HepG2 (cell line): Measurements from ENCODE around the gene CCDC57. TPM values are rescaled to one million over a fixed set of nuclear protein-coding genes. Genes with fewer than 3 reads are reported as not detected.

ENCODE experiments used
- CHD4 ChIP-seq: fragments of 200-600 bp; sonication (generic); IDR thresholded peaks from 2 replicates; pipeline ENCODE4 v1.7.0; 2017; ENCODE audit warnings: mild to moderate bottlenecking, low read length, borderline replicate concordance
- KLF6 ChIP-seq: IDR thresholded peaks from 2 replicates; pipeline ENCODE4 v1.8.0; 2016; ENCODE audit warnings: missing biosample characterization, missing genetic modification reagents
- MTA1 ChIP-seq: sonication (generic); formaldehyde crosslinking; IDR thresholded peaks from 2 replicates; pipeline ENCODE4 v1.4.0; 2020; ENCODE audit warnings: missing genetic modification reagents, mild to moderate bottlenecking, borderline replicate concordance
- NFRKB ChIP-seq: fragments of 450-650 bp; IDR thresholded peaks from 2 replicates; pipeline ENCODE4 v1.6.1; 2017
- NFYB ChIP-seq: sonication (generic); formaldehyde crosslinking; IDR thresholded peaks from 2 replicates; pipeline ENCODE4 v1.4.0; 2020; ENCODE audit warnings: missing genetic modification reagents
- PAF1 ChIP-seq: IDR thresholded peaks from 2 replicates; pipeline ENCODE4 v1.6.1; 2016; ENCODE audit warnings: missing genetic modification reagents, missing compliant biosample characterization
- PAWR ChIP-seq: sonication (generic); formaldehyde crosslinking; IDR thresholded peaks from 2 replicates; pipeline ENCODE4 v1.4.0; 2020; ENCODE audit warnings: missing genetic modification reagents, mild to moderate bottlenecking, borderline replicate concordance
- TOPORS ChIP-seq: sonication (generic); formaldehyde crosslinking; IDR thresholded peaks from 2 replicates; pipeline ENCODE4 v1.8.0; 2023; ENCODE audit warnings: mild to moderate bottlenecking, missing genetic modification reagents
- ZEB1 ChIP-seq: IDR thresholded peaks from 2 replicates; pipeline ENCODE4 v1.6.1; 2012; ENCODE audit warnings: mild to moderate bottlenecking, low read depth, inconsistent platforms; ENCODE audit not compliant: insufficient replicate concordance
- ZNF160 ChIP-seq: sonication (generic); formaldehyde crosslinking; IDR thresholded peaks from 2 replicates; pipeline ENCODE4 v1.8.0; 2022; ENCODE audit warnings: mild to moderate bottlenecking, inconsistent platforms, missing genetic modification reagents
- ZNF550 ChIP-seq: sonication (generic); formaldehyde crosslinking; IDR thresholded peaks from 2 replicates; pipeline ENCODE4 v1.4.0; 2020; ENCODE audit warnings: mild to moderate bottlenecking, missing genetic modification reagents, borderline replicate concordance
- ZNF644 ChIP-seq: IDR thresholded peaks from 2 replicates; pipeline ENCODE4 v1.6.1; 2016; ENCODE audit warnings: low read depth
- ZNF652 ChIP-seq: IDR thresholded peaks from 2 replicates; pipeline ENCODE4 v1.6.1; 2016; ENCODE audit warnings: low read depth, borderline replicate concordance
- ZNF746 ChIP-seq: sonication (generic); formaldehyde crosslinking; IDR thresholded peaks from 2 replicates; pipeline ENCODE4 v1.8.0; 2022; ENCODE audit warnings: mild to moderate bottlenecking, missing genetic modification reagents
- polyA plus RNA-seq, 8 experiments: library from polyadenylated mRNA; depleted of rRNA in 3 of 8; stranded (reverse) in 7 of 8; unstranded in 1 of 8; fragments of >200 nt; fragmentation: Illumina TruSeq in 4 of 8; extraction: Trizol in 4 of 8; gene quantifications; 2 replicates each; pipeline versions ENCODE4 v1.2.1 to v1.2.3, GENCODE V29; 2011 to 2016; ENCODE audit warnings: low read depth in 4 of 8, missing spikeins in 1 of 8, mixed read lengths in 1 of 8; ENCODE audit not compliant: insufficient read depth in 1 of 8
- total RNA-seq, 5 experiments: library from RNA; depleted of rRNA; stranded (reverse); fragments of >200 nt; fragmentation: Illumina TruSeq; extraction: Trizol; gene quantifications; 2 replicates each; pipeline ENCODE4 v1.2.3, GENCODE V29; 2016; ENCODE audit warnings: low read depth in 1 of 5
- TF ChIP-seq, protein P1 (sequence below): sonication (generic); formaldehyde crosslinking; IDR thresholded peaks from 2 replicates; pipeline ENCODE4 v1.4.0; 2020; ENCODE audit warnings: missing genetic modification reagents
- TF ChIP-seq, protein P2 (sequence below): sonication (generic); formaldehyde crosslinking; IDR thresholded peaks from 2 replicates; pipeline ENCODE4 v1.5.0; 2020; ENCODE audit warnings: missing genetic modification reagents

CCDC57 gene
- total and polyA plus RNA-seq, 2 of the 13 experiments (the other 11 are each of a cell fraction or from before 2014, with no cell fraction given): 59.3 to 59.9 TPM

DNA sequence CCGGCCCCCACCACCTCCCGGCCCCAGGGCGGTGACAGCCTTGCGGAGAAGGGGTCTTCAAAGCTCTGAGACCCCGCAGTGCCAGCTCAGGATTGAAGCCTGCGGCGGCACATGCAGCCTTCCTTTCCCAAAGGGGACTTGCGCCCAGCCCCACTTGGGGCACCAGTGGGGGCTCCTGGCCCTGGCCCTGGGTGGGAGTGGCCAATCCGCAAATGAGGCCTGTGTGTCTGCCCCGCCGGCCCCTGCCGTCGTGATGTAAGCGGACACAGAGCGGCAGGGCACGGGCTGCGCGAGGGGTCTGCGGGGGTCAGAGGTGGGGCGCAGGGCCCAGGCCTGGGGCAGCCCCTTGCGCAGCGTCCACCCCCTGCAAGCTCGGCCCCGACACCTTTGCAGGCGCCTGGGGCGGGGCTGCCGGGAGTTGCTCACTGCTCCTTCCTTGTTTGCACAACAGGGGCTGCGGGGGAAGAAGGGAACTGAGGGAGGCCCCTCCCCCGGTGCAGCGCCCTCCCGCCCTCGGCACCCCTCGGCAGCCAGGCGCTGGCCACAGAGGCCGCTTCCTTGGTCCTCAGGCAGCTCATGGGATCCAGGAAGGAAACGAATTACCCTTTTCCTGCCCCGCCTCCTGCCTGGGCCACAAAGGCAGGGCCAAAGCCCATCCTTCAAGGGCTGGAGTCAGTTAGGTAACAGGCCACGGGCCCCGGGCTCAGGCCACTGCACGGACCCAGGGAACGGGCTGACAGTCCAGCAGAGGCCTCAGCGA is 19.1 kb upstream of the CCDC57 start (continued):
- TF ChIP-seq, protein P1, sequence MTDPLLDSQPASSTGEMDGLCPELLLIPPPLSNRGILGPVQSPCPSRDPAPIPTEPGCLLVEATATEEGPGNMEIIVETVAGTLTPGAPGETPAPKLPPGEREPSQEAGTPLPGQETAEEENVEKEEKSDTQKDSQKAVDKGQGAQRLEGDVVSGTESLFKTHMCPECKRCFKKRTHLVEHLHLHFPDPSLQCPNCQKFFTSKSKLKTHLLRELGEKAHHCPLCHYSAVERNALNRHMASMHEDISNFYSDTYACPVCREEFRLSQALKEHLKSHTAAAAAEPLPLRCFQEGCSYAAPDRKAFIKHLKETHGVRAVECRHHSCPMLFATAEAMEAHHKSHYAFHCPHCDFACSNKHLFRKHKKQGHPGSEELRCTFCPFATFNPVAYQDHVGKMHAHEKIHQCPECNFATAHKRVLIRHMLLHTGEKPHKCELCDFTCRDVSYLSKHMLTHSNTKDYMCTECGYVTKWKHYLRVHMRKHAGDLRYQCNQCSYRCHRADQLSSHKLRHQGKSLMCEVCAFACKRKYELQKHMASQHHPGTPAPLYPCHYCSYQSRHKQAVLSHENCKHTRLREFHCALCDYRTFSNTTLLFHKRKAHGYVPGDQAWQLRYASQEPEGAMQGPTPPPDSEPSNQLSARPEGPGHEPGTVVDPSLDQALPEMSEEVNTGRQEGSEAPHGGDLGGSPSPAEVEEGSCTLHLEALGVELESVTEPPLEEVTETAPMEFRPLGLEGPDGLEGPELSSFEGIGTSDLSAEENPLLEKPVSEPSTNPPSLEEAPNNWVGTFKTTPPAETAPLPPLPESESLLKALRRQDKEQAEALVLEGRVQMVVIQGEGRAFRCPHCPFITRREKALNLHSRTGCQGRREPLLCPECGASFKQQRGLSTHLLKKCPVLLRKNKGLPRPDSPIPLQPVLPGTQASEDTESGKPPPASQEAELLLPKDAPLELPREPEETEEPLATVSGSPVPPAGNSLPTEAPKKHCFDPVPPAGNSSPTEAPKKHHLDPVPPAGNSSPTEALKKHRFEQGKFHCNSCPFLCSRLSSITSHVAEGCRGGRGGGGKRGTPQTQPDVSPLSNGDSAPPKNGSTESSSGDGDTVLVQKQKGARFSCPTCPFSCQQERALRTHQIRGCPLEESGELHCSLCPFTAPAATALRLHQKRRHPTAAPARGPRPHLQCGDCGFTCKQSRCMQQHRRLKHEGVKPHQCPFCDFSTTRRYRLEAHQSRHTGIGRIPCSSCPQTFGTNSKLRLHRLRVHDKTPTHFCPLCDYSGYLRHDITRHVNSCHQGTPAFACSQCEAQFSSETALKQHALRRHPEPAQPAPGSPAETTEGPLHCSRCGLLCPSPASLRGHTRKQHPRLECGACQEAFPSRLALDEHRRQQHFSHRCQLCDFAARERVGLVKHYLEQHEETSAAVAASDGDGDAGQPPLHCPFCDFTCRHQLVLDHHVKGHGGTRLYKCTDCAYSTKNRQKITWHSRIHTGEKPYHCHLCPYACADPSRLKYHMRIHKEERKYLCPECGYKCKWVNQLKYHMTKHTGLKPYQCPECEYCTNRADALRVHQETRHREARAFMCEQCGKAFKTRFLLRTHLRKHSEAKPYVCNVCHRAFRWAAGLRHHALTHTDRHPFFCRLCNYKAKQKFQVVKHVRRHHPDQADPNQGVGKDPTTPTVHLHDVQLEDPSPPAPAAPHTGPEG (CRISPR knock-in tag): no peak
- TF ChIP-seq ZNF746 (CRISPR knock-in tag): peak; percentile 97
- TF ChIP-seq, protein P2, sequence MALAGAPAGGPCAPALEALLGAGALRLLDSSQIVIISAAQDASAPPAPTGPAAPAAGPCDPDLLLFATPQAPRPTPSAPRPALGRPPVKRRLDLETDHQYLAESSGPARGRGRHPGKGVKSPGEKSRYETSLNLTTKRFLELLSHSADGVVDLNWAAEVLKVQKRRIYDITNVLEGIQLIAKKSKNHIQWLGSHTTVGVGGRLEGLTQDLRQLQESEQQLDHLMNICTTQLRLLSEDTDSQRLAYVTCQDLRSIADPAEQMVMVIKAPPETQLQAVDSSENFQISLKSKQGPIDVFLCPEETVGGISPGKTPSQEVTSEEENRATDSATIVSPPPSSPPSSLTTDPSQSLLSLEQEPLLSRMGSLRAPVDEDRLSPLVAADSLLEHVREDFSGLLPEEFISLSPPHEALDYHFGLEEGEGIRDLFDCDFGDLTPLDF (CRISPR knock-in tag): peak; percentile 67
- TF ChIP-seq ZEB1: peak; percentile 49
- no peak for TF ChIP-seq NFRKB
- peak; percentile 68; the same call in 1 of the 2 replicates for TF ChIP-seq ZNF550 (CRISPR knock-in tag)
- peak; percentile 89 for TF ChIP-seq MTA1 (CRISPR knock-in tag)
- TF ChIP-seq NFYB (CRISPR knock-in tag): no peak
- no peak; the same call in 1 of the 2 replicates for TF ChIP-seq ZNF160 (CRISPR knock-in tag)
- no peak for TF ChIP-seq CHD4
- TF ChIP-seq PAF1 (CRISPR knock-in tag): 0 out of 2 replicates have a peak, but pooled peaks have one; percentile 47
- TF ChIP-seq KLF6 (CRISPR knock-in tag): peak; percentile 87; the same call in 1 of the 2 replicates
- no peak; the same call in 1 of the 2 replicates for TF ChIP-seq ZNF652 (CRISPR knock-in tag)
- no peak for TF ChIP-seq PAWR (CRISPR knock-in tag)
- TF ChIP-seq ZNF644 (CRISPR knock-in tag): no peak
- TF ChIP-seq TOPORS: no peak
- TF ChIP-seq, all 625 proteins: peak for 338
